ENCODE data around the gene LSP1. TPM values are rescaled to one million over a fixed set of nuclear protein-coding genes. Genes with fewer than 3 reads are reported as not detected.

The LSP1 gene
- total and polyA plus RNA-seq, 2 donors (not counting 1 experiment from before 2014, with no cell fraction given) = 0.19 to 1.8 TPM

DNA sequence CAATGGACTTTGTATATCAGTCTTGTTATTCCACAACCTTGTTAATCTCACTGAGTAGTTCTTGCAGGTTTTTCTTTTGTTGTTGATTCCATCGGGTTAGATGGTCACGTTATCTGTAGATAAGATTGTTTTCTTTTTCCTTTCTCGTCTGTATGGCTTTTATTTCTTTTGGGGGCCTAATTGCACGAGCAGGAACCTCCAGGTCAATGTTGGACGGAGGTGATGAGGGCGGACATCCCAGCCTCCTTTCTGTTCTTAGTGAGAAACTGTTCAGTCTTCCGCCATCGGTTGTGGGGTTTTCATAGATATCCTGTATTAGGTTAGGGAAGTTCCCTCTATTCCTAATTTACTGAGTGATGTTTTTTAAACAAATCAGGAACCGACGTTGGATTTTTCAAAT lies 43.6 kb downstream of the LSP1 start:
- Histone ChIP-seq H3K27me3 (ENCODE audit: control insufficient read depth, insufficient read depth, low read length) (peaks cover 6% of the 10 kb centered on the region), H3K9ac (ENCODE audit: insufficient read depth, low read length) (no peak overlapping the region), H2AFZ (ENCODE audit: low read length) (no peak overlapping the region), H3K4me3 (replicated peaks in 1 of 4; ENCODE audit: control extremely low read depth in 1 of 4, insufficient read depth in 1 of 4, low read depth in 3 of 4, low read length in 4 of 4) (no peak overlapping the region), H3K36me3 (ENCODE audit: control insufficient read depth, insufficient read depth, low read length) (no peaks in the 10 kb centered on the region), H3K4me2 (ENCODE audit: extremely low read depth, insufficient read depth, low read length) (no peak overlapping the region), H4K20me1 (ENCODE audit: control insufficient read depth, extremely low read depth, insufficient read depth, low read length) (no peaks in the 10 kb centered on the region), H3K79me2 (ENCODE audit: control insufficient read depth, insufficient read depth, low read length) (no peaks in the 10 kb centered on the region), H3K9me3 (ENCODE audit: control insufficient read depth, insufficient read depth, low read depth, low read length) (no peaks in the 10 kb centered on the region), H3K27ac (ENCODE audit: insufficient read depth, low read length) (no peak overlapping the region), H3K4me1 (ENCODE audit: control insufficient read depth, extremely low read depth, insufficient read depth, low read length) (no peaks in the 10 kb centered on the region)
- no peak for DNase-seq (ENCODE audit: low read depth in 2 of 2)
- TF ChIP-seq EZH2 (IDR thresholded peaks at IDR 0.05; ENCODE audit: low read length, missing control alignments) = no peak
- TF ChIP-seq, protein P1, sequence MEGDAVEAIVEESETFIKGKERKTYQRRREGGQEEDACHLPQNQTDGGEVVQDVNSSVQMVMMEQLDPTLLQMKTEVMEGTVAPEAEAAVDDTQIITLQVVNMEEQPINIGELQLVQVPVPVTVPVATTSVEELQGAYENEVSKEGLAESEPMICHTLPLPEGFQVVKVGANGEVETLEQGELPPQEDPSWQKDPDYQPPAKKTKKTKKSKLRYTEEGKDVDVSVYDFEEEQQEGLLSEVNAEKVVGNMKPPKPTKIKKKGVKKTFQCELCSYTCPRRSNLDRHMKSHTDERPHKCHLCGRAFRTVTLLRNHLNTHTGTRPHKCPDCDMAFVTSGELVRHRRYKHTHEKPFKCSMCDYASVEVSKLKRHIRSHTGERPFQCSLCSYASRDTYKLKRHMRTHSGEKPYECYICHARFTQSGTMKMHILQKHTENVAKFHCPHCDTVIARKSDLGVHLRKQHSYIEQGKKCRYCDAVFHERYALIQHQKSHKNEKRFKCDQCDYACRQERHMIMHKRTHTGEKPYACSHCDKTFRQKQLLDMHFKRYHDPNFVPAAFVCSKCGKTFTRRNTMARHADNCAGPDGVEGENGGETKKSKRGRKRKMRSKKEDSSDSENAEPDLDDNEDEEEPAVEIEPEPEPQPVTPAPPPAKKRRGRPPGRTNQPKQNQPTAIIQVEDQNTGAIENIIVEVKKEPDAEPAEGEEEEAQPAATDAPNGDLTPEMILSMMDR (conservative IDR thresholded peaks at IDR 0.05 in 1 of 2, IDR thresholded peaks at IDR 0.05 in 1 of 2; ENCODE audit: low read depth in 1 of 2, low read length in 2 of 2) = no peak

DNA sequence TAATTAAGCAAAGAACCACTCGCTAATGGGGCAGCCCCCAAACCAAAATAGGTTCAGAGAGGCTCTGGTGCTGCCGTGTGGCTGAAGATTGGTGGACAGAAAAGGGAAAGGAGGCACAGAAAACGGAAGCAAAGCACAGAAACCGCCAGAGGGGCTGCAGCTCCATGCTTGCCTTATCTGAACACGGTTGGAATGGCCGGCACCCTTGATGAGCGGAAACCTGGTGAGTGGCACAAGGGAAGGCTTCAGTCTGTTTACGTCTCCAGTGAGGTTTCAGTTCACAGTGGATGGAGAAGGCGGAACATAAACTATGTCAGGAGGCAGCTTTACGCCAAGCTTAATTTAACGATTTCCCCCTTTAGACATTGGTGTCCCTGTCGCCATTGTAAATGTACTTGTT lies 44.0 kb downstream of the LSP1 start:
- Histone ChIP-seq H3K9me3 (ENCODE audit: control insufficient read depth, insufficient read depth, low read depth, low read length) (no peaks in the 10 kb centered on the region), H2AFZ (ENCODE audit: low read length) (no peak overlapping the region), H3K9ac (ENCODE audit: insufficient read depth, low read length) (no peak overlapping the region), H4K20me1 (ENCODE audit: control insufficient read depth, extremely low read depth, insufficient read depth, low read length) (no peaks in the 10 kb centered on the region), H3K4me3 (replicated peaks in 1 of 4; ENCODE audit: control extremely low read depth in 1 of 4, insufficient read depth in 1 of 4, low read depth in 3 of 4, low read length in 4 of 4) (no peak overlapping the region), H3K79me2 (ENCODE audit: control insufficient read depth, insufficient read depth, low read length) (no peaks in the 10 kb centered on the region), H3K36me3 (ENCODE audit: control insufficient read depth, insufficient read depth, low read length) (no peaks in the 10 kb centered on the region), H3K27ac (ENCODE audit: insufficient read depth, low read length) (no peak overlapping the region), H3K27me3 (ENCODE audit: control insufficient read depth, insufficient read depth, low read length) (peaks cover 6% of the 10 kb centered on the region), H3K4me2 (ENCODE audit: extremely low read depth, insufficient read depth, low read length) (no peak overlapping the region), H3K4me1 (ENCODE audit: control insufficient read depth, extremely low read depth, insufficient read depth, low read length) (no peaks in the 10 kb centered on the region)
- no peak for DNase-seq (ENCODE audit: low read depth in 2 of 2)
- TF ChIP-seq, protein P1 (conservative IDR thresholded peaks at IDR 0.05 in 1 of 2, IDR thresholded peaks at IDR 0.05 in 1 of 2; ENCODE audit: low read depth in 1 of 2, low read length in 2 of 2) = no peak
- TF ChIP-seq EZH2 (IDR thresholded peaks at IDR 0.05; ENCODE audit: low read length, missing control alignments) = no peak

DNA sequence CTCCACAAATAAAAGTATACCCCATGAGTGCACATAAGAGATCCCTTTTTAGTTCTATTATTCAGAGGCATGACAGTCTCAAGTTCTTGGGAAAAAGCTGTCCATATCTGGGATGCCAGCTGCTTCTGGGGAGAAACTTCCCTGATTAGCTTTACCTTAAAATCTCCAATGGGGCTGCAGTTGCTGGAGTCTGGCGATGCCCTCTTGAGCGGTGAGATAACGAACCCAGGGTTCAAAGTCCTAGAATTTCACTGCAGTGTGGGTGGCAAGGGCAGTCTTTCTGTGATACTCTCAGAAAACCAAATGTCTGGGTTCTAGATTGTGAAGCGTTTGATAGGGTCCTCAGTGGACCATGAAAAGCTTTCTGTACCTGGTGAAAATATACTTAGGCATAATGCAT lies 46.2 kb downstream of the LSP1 start:
- Histone ChIP-seq H3K4me3 (replicated peaks in 1 of 4; ENCODE audit: control extremely low read depth in 1 of 4, insufficient read depth in 1 of 4, low read depth in 3 of 4, low read length in 4 of 4) (no peak overlapping the region), H4K20me1 (ENCODE audit: control insufficient read depth, extremely low read depth, insufficient read depth, low read length) (no peaks in the 10 kb centered on the region), H2AFZ (ENCODE audit: low read length) (no peak overlapping the region), H3K79me2 (ENCODE audit: control insufficient read depth, insufficient read depth, low read length) (no peaks in the 10 kb centered on the region), H3K4me2 (ENCODE audit: extremely low read depth, insufficient read depth, low read length) (no peak overlapping the region), H3K27me3 (ENCODE audit: control insufficient read depth, insufficient read depth, low read length) (peaks cover 6% of the 10 kb centered on the region), H3K4me1 (ENCODE audit: control insufficient read depth, extremely low read depth, insufficient read depth, low read length) (no peaks in the 10 kb centered on the region), H3K36me3 (ENCODE audit: control insufficient read depth, insufficient read depth, low read length) (no peaks in the 10 kb centered on the region), H3K9me3 (ENCODE audit: control insufficient read depth, insufficient read depth, low read depth, low read length) (no peaks in the 10 kb centered on the region), H3K27ac (ENCODE audit: insufficient read depth, low read length) (no peak overlapping the region), H3K9ac (ENCODE audit: insufficient read depth, low read length) (no peak overlapping the region)
- TF ChIP-seq EZH2 (IDR thresholded peaks at IDR 0.05; ENCODE audit: low read length, missing control alignments) = no peak
- TF ChIP-seq, protein P1 (conservative IDR thresholded peaks at IDR 0.05 in 1 of 2, IDR thresholded peaks at IDR 0.05 in 1 of 2; ENCODE audit: low read depth in 1 of 2, low read length in 2 of 2) = no peak
- DNase-seq (ENCODE audit: low read depth in 2 of 2) = no peak

All from fibroblast of lung (primary cell).